ENCODE data around the gene SHISA7.
A peak's percentile ranks its signal among the peaks of the same experiment; 100 is the strongest.

Gene SHISA7

GRCh38 chr19:55481794-55482155 is 38.7 kb upstream of the SHISA7 start:
- peaks cover 5 to 20% of the 10 kb centered on the region in 2 donors for H3K4me1 ChIP-seq (ENCODE audit: control insufficient read depth in 1 of 2, insufficient read depth in 2 of 2, low read length in 2 of 2)

DNA sequence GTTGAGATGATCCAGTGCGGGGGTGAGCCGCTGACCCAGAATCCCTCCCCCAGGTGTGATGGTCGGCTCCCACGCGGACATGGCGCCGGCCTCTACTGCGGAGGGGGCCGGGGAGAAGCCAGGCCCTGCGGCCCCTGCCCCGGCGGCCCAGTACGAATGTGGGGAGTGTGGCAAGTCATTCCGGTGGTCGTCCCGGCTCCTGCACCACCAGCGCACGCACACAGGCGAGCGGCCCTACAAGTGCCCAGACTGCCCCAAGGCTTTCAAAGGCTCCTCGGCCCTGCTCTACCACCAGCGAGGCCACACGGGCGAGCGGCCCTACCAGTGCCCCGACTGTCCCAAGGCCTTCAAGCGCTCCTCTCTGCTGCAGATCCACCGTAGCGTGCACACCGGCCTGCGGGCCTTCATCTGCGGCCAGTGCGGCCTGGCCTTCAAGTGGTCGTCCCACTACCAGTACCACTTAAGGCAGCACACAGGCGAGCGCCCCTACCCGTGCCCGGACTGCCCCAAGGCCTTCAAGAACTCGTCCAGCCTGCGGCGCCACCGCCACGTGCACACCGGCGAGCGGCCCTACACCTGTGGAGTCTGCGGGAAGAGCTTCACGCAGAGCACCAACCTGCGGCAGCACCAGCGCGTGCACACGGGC is 38.2 kb upstream of the SHISA7 start:
- H3K27ac ChIP-seq (ENCODE audit: low read depth, low read length) = no peak overlapping the region
- H3K36me3 ChIP-seq (ENCODE audit: control insufficient read depth in 1 of 2, insufficient read depth in 2 of 2, low read length in 2 of 2) = peaks cover 0 to 7% of the 10 kb centered on the region in 2 donors
- H3K27me3 ChIP-seq (ENCODE audit: control insufficient read depth in 1 of 2, insufficient read depth in 2 of 2, low read length in 2 of 2) = peaks cover 0 to 7% of the 10 kb centered on the region in 2 donors
- no peak overlapping the region for H3K9ac ChIP-seq (ENCODE audit: low read depth in 1 of 2, low read length in 2 of 2)
- H3K4me1 ChIP-seq (ENCODE audit: control insufficient read depth in 1 of 2, insufficient read depth in 2 of 2, low read length in 2 of 2) = peaks cover 5 to 20% of the 10 kb centered on the region in 2 donors
- no peak overlapping the region for H3K4me3 ChIP-seq (ENCODE audit: low read depth in 1 of 2, low read length in 2 of 2)
- no peaks in the 10 kb centered on the region for H3K9me3 ChIP-seq (ENCODE audit: control insufficient read depth in 1 of 2, low read length in 2 of 2)

More at GRCh38 chr19:55481794-55482155, 38.7 kb upstream of the SHISA7 start:
- Histone ChIP-seq H3K27ac (ENCODE audit: low read depth, low read length) (no peak overlapping the region), H3K4me3 (ENCODE audit: low read depth in 1 of 2, low read length in 2 of 2) (no peak overlapping the region), H3K36me3 (ENCODE audit: control insufficient read depth in 1 of 2, insufficient read depth in 2 of 2, low read length in 2 of 2) (peaks cover 0 to 7% of the 10 kb centered on the region in 2 donors), H3K27me3 (ENCODE audit: control insufficient read depth in 1 of 2, insufficient read depth in 2 of 2, low read length in 2 of 2) (peaks cover 0 to 9% of the 10 kb centered on the region in 2 donors), H3K9ac (ENCODE audit: low read depth in 1 of 2, low read length in 2 of 2) (no peak overlapping the region), H3K9me3 (ENCODE audit: control insufficient read depth in 1 of 2, low read length in 2 of 2) (no peaks in the 10 kb centered on the region)

GRCh38 chr19:55479451-55480230 is 36.5 kb upstream of the SHISA7 start:
- H3K36me3 ChIP-seq (ENCODE audit: control insufficient read depth in 1 of 2, insufficient read depth in 2 of 2, low read length in 2 of 2) = peaks cover 0 to 7% of the 10 kb centered on the region in 2 donors
- H3K27me3 ChIP-seq (ENCODE audit: control insufficient read depth in 1 of 2, insufficient read depth in 2 of 2, low read length in 2 of 2) = peaks cover 0 to 2% of the 10 kb centered on the region in 2 donors
- no peak overlapping the region for H3K27ac ChIP-seq (ENCODE audit: low read depth, low read length)
- H3K4me3 ChIP-seq (ENCODE audit: low read depth in 1 of 2, low read length in 2 of 2) = no peak overlapping the region
- no peak overlapping the region for H3K9ac ChIP-seq (ENCODE audit: low read depth in 1 of 2, low read length in 2 of 2)
- H3K9me3 ChIP-seq (ENCODE audit: control insufficient read depth in 1 of 2, low read length in 2 of 2) = no peaks in the 10 kb centered on the region
- H3K4me1 ChIP-seq (ENCODE audit: control insufficient read depth in 1 of 2, insufficient read depth in 2 of 2, low read length in 2 of 2) = peaks cover 12 to 20% of the 10 kb centered on the region in 2 donors

DNA sequence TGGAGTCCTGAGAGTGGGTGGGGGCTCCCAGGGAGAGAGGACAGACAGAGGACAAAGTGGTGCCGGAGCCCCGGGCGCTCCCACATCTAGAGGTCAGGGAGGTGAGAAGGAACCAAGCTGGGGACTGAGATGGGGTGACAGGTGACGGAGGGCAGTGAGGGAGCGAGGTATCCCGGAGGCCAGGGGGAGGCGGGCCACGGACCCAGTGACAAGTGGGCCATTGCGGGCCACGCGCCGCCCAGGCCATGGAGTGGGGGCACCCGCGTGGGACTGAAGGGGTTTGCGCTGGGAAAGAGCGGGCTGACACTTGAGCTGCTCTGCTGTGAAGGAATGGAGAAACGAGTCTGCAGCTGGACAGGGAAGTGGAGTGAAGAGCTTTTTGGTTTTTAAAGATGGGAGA is 35.9 kb upstream of the SHISA7 start:
- Histone ChIP-seq H3K4me1 (ENCODE audit: control insufficient read depth in 1 of 2, insufficient read depth in 2 of 2, low read length in 2 of 2) (peaks cover 6 to 14% of the 10 kb centered on the region in 2 donors), H3K9ac (ENCODE audit: low read depth in 1 of 2, low read length in 2 of 2) (no peak overlapping the region), H3K9me3 (ENCODE audit: control insufficient read depth in 1 of 2, low read length in 2 of 2) (no peaks in the 10 kb centered on the region), H3K27ac (ENCODE audit: low read depth, low read length) (no peak overlapping the region), H3K27me3 (ENCODE audit: control insufficient read depth in 1 of 2, insufficient read depth in 2 of 2, low read length in 2 of 2) (no peaks in the 10 kb centered on the region), H3K36me3 (ENCODE audit: control insufficient read depth in 1 of 2, insufficient read depth in 2 of 2, low read length in 2 of 2) (peaks cover 0 to 7% of the 10 kb centered on the region in 2 donors), H3K4me3 (ENCODE audit: low read depth in 1 of 2, low read length in 2 of 2) (no peak overlapping the region)

DNA sequence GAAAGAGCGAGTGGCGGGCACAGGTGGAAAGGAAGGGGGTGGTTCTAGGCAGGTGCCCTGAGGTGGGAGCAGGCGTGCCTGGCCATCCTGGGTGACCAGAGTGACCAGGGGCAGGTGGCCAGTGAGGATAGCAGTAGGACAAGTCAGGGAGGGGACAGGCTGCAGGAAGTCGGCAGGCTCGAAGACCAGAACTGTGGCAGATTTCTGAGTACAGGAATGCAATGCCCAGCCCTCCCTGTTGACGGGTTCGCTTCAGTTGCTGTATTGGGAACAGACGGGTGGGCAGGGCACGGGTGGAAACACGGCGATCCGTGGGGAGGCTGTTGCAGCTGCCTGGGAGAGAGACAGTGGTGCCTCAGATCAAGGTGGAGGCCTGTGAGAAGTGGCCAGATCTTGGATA is 35.3 kb upstream of the SHISA7 start:
- Histone ChIP-seq H3K27me3 (ENCODE audit: control insufficient read depth in 1 of 2, insufficient read depth in 2 of 2, low read length in 2 of 2) (no peaks in the 10 kb centered on the region), H3K9ac (ENCODE audit: low read depth in 1 of 2, low read length in 2 of 2) (no peak overlapping the region), H3K4me1 (ENCODE audit: control insufficient read depth in 1 of 2, insufficient read depth in 2 of 2, low read length in 2 of 2) (peaks cover 6 to 12% of the 10 kb centered on the region in 2 donors), H3K9me3 (ENCODE audit: control insufficient read depth in 1 of 2, low read length in 2 of 2) (no peaks in the 10 kb centered on the region), H3K36me3 (ENCODE audit: control insufficient read depth in 1 of 2, insufficient read depth in 2 of 2, low read length in 2 of 2) (peaks cover 0 to 7% of the 10 kb centered on the region in 2 donors), H3K27ac (ENCODE audit: low read depth, low read length) (no peak overlapping the region), H3K4me3 (ENCODE audit: low read depth in 1 of 2, low read length in 2 of 2) (no peak overlapping the region)

DNA sequence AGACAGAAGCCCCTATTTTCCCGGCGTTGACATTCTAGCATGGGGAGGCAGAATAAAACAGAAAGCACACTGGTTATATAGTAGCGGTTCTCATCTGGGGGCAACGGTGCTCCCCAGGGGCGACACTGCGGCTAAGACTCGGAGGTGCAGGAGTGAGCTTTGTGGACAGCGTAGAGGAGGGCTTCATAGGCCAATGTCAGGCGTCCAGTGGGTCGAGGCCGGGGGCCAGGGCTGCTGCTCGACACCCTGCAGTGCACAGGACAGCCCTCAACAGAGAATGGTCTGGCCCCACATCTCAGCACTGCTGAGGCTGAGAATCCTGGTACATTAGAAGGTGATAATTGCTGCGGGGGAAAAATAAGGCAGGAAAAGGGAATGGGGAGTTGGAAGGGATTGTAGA is 34.8 kb upstream of the SHISA7 start:
- no peaks in the 10 kb centered on the region for H3K27me3 ChIP-seq (ENCODE audit: control insufficient read depth in 1 of 2, insufficient read depth in 2 of 2, low read length in 2 of 2)
- no peak overlapping the region for H3K4me3 ChIP-seq (ENCODE audit: low read depth in 1 of 2, low read length in 2 of 2)
- no peak overlapping the region for H3K27ac ChIP-seq (ENCODE audit: low read depth, low read length)
- peaks cover 0 to 5% of the 10 kb centered on the region in 2 donors for H3K36me3 ChIP-seq (ENCODE audit: control insufficient read depth in 1 of 2, insufficient read depth in 2 of 2, low read length in 2 of 2)
- no peaks in the 10 kb centered on the region for H3K9me3 ChIP-seq (ENCODE audit: control insufficient read depth in 1 of 2, low read length in 2 of 2)
- H3K9ac ChIP-seq (ENCODE audit: low read depth in 1 of 2, low read length in 2 of 2) = no peak overlapping the region
- peaks cover 6 to 12% of the 10 kb centered on the region in 2 donors for H3K4me1 ChIP-seq (ENCODE audit: control insufficient read depth in 1 of 2, insufficient read depth in 2 of 2, low read length in 2 of 2)

GRCh38 chr19:55476100-55476775 is 33.1 kb upstream of the SHISA7 start, which contains the start of gene ZNF628:
Gene ZNF628 (plus strand): TSS chr19:55476617. CDS start chr19:55479911, 3,294 bp downstream.
- peak within 1 kb of the TSS; percentile 57 to 64 for H3K9ac ChIP-seq (ENCODE audit: low read depth in 1 of 2, low read length in 2 of 2)
- peak within 1 kb of the TSS; percentile 79 to 97 for H3K4me3 ChIP-seq (ENCODE audit: low read depth in 1 of 2, low read length in 2 of 2)
- no peaks in the 10 kb centered on the region for H3K9me3 ChIP-seq (ENCODE audit: control insufficient read depth in 1 of 2, low read length in 2 of 2)
- no peaks in the 10 kb centered on the region for H3K36me3 ChIP-seq (ENCODE audit: control insufficient read depth in 1 of 2, insufficient read depth in 2 of 2, low read length in 2 of 2)
- H3K4me1 ChIP-seq (ENCODE audit: control insufficient read depth in 1 of 2, insufficient read depth in 2 of 2, low read length in 2 of 2) = peaks cover 9 to 13% of the 10 kb centered on the region in 2 donors
- H3K27me3 ChIP-seq (ENCODE audit: control insufficient read depth in 1 of 2, insufficient read depth in 2 of 2, low read length in 2 of 2) = no peaks in the 10 kb centered on the region
- peak within 1 kb of the TSS; percentile 88 for H3K27ac ChIP-seq (ENCODE audit: low read depth, low read length)

DNA sequence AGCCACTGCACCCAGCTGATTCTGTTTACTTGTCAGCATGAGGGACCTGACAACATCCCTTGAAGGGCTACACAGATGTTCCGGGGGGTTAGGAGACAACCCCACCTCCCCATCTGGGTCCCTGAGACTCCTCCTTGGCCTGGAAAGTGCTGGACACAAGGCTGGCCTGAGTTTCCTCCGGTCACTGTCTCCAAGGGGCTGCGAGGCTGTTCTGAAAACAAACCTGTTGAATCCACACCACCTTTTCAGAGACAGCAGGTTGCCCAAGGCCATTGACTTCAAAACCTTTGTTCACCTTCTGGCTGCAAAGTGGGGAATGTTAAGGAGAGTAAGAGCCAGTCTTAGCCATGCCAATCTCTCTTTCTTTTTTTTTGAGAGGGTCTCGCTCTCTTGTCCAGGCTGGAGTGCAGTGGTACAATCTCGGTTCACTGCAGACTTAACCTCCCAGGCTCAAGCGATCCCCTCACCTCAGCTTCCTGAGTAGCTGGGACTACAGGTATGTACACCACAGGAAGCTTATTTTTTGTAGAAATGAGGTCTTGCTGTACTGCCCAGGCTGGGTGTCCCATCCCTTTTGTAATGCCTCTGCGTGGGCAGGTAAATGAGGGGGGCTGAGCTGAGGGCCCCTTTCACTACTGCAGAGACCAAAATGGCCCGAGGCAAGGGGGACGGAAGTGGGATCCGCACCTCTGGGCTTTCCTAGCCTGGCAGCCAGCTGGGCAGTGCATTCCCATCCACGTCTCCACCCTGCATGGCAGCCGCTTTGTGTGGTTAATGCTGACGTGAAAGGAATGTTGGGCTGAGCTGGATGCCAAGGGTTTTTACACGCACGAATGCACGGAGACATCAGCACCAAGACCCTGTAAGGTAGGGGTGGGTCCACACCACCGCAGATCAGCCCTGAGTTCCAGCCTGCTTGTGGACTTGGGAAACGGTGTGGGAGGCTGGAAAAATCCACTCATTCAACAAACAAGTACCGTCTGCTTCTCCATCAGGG is 31.5 kb upstream of the SHISA7 start:
- no peak overlapping the region for H3K9ac ChIP-seq (ENCODE audit: low read depth in 1 of 2, low read length in 2 of 2)
- H3K4me1 ChIP-seq (ENCODE audit: control insufficient read depth in 1 of 2, insufficient read depth in 2 of 2, low read length in 2 of 2) = peaks cover 11 to 16% of the 10 kb centered on the region in 2 donors
- no peak overlapping the region for H3K4me3 ChIP-seq (ENCODE audit: low read depth in 1 of 2, low read length in 2 of 2)
- H3K27ac ChIP-seq (ENCODE audit: low read depth, low read length) = no peak overlapping the region
- H3K27me3 ChIP-seq (ENCODE audit: control insufficient read depth in 1 of 2, insufficient read depth in 2 of 2, low read length in 2 of 2) = no peaks in the 10 kb centered on the region
- no peaks in the 10 kb centered on the region for H3K36me3 ChIP-seq (ENCODE audit: control insufficient read depth in 1 of 2, insufficient read depth in 2 of 2, low read length in 2 of 2)
- no peaks in the 10 kb centered on the region for H3K9me3 ChIP-seq (ENCODE audit: control insufficient read depth in 1 of 2, low read length in 2 of 2)

DNA sequence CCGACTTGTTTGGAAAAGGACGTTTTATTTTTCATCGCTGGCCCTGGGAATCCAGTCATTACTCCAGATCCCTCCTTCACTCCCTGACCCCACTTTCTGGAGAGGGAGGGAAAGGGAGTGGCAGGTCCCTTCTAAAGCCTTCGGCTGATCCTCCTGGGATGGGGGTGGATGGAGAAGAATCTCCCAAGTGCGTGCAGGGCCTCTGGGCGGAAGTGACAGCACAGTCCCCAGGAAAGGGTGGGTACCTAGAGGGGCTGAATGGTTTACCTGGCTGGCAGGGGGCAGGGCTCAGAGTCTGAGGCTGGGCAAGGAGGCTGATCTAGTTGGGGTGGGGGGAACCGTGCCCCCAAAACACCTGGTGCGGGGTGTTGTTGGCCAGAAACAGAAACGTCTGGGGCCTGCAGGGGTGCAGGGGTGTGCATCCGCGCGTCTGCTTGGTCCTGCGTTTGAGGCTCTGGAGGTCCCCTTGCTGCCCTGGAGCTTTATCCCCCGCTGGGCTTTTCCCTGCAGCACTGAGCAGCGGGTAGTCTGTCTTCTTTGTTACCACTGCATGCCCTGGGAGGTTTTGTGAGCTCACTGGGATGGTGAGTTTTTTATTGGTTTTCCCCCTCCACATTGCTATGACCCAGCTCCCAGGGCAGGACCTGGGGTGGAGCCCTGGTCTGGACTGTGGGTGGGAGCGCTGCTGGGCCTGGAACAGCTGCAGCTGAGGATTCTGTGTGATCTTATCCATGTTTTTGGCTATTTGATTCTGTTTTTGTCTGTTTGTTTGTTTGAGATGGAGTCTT is 30.3 kb upstream of the SHISA7 start:
- H3K4me1 ChIP-seq (ENCODE audit: control insufficient read depth in 1 of 2, insufficient read depth in 2 of 2, low read length in 2 of 2) = peaks cover 11 to 16% of the 10 kb centered on the region in 2 donors
- H3K9ac ChIP-seq (ENCODE audit: low read depth in 1 of 2, low read length in 2 of 2) = no peak overlapping the region

More for the DNA sequence above, 30.3 kb upstream of the SHISA7 start:
- no peak overlapping the region for H3K27ac ChIP-seq (ENCODE audit: low read depth, low read length)
- H3K4me3 ChIP-seq (ENCODE audit: low read depth in 1 of 2, low read length in 2 of 2) = no peak overlapping the region
- no peaks in the 10 kb centered on the region for H3K9me3 ChIP-seq (ENCODE audit: control insufficient read depth in 1 of 2, low read length in 2 of 2)
- H3K27me3 ChIP-seq (ENCODE audit: control insufficient read depth in 1 of 2, insufficient read depth in 2 of 2, low read length in 2 of 2) = no peaks in the 10 kb centered on the region
- no peaks in the 10 kb centered on the region for H3K36me3 ChIP-seq (ENCODE audit: control insufficient read depth in 1 of 2, insufficient read depth in 2 of 2, low read length in 2 of 2)
